Stomach (tissue), 9 donors: ENCODE measurements around the gene EMILIN3. TPM values are rescaled to one million over a fixed set of nuclear protein-coding genes. Genes with fewer than 3 reads are reported as not detected.

ENCODE experiments used
- DNase-seq, 2 donors: peaks; one replicate each; pipeline versions ENCODE4 v3.0.0 to v3.0.0-alpha.2; 2013 to 2019
- H3K27ac ChIP-seq, 5 donors: fragments of 200-600 bp in 4 of 5; sonication (generic) in 4 of 5; one replicate each; pipeline ENCODE4 v1.5.1; 2013 to 2019; ENCODE audit warnings: mild to moderate bottlenecking in 1 of 5, moderate library complexity in 1 of 5
- H3K27me3 ChIP-seq, 3 donors: fragments of 200-600 bp; sonication (generic); one replicate each; pipeline ENCODE4 v1.5.1; 2017 to 2019; ENCODE audit warnings: mixed run types in 1 of 3
- H3K36me3 ChIP-seq, 4 donors: fragments of 200-600 bp; sonication (generic); 1 replicate in 3 of 4; 2 replicates in 1 of 4; pipeline ENCODE4 v1.5.1; 2016 to 2019
- H3K4me1 ChIP-seq, 4 donors: fragments of 200-600 bp; sonication (generic); one replicate each; pipeline ENCODE4 v1.5.1; 2016 to 2019
- H3K4me3 ChIP-seq, 4 donors: fragments of 200-600 bp; sonication (generic) in 3 of 4; one replicate each; pipeline ENCODE4 v1.5.1; 2016 to 2019; ENCODE audit warnings: mild to moderate bottlenecking in 1 of 4
- H3K9me3 ChIP-seq, 4 donors: fragments of 200-600 bp; sonication (generic); one replicate each; pipeline ENCODE4 v1.5.1; 2016 to 2019
- EP300 ChIP-seq: sonication (generic); formaldehyde crosslinking; IDR thresholded peaks from one replicate; pipeline ENCODE4 v1.6.1; 2017; ENCODE audit warnings: antibody characterized with exemption
- POLR2A ChIP-seq, 4 donors: fragments of 450-650 bp; IDR thresholded peaks; one replicate each; pipeline ENCODE4 v1.6.1; 2016; ENCODE audit warnings: antibody characterized with exemption in 4 of 4, control low read depth in 2 of 4, mild to moderate bottlenecking in 1 of 4, moderate library complexity in 1 of 4
- POLR2AphosphoS5 ChIP-seq, 3 donors: sonication (generic); formaldehyde crosslinking; IDR thresholded peaks; one replicate each; pipeline ENCODE4 v1.6.1; 2016; ENCODE audit warnings: antibody characterized with exemption in 3 of 3
- WGBS, 5 donors: extraction: QIAGEN DNeasy Blood & Tissue Kit in 3 of 5; methylation state at CpG; one replicate each; pipeline versions ENCODE4 v1.1.5 to v1.1.7; 2013 to 2018; 5-methylcytosine and 5-hydroxymethylcytosine counted together
- intact Hi-C: fragments of 100-400 bp; cut with DNase I; formaldehyde crosslinking; loops from one replicate; pipeline ENCODE4 v1.15.1; 2023; ENCODE audit warnings: low total_unique reads
- polyA plus RNA-seq, 3 donors: library from polyadenylated mRNA; stranded (reverse); fragments of 200-250 nt; gene quantifications; one replicate each; pipeline ENCODE4 v1.2.3, GENCODE V29; 2013
- total RNA-seq, 5 donors: library from RNA; depleted of rRNA; stranded (reverse); fragments of >200 nt; gene quantifications; one replicate each; pipeline versions ENCODE4 v1.1.0 to v1.2.3, GENCODE V29; 2014 to 2016
- TF ChIP-seq, protein P1 (sequence below), 7 experiments: fragments of 450-650 bp in 4 of 7; fragments of 200-600 bp in 3 of 7; sonication (generic) in 3 of 7; IDR thresholded peaks; one replicate each; pipeline ENCODE4 v1.5.1; 2016 to 2019; ENCODE audit warnings: antibody characterized with exemption in 7 of 7, control low read depth in 2 of 7, mild to moderate bottlenecking in 1 of 7
- donor health status: healthy with polysubstance abuse.
- donor health status: Bipolar disorder and iron deficiency.
- donor health status: healthy.

The EMILIN3 gene
- total and polyA plus RNA-seq, 8 donors, result 0.37 to 4.0 (median 2.6) TPM; not detected in 1

DNA sequence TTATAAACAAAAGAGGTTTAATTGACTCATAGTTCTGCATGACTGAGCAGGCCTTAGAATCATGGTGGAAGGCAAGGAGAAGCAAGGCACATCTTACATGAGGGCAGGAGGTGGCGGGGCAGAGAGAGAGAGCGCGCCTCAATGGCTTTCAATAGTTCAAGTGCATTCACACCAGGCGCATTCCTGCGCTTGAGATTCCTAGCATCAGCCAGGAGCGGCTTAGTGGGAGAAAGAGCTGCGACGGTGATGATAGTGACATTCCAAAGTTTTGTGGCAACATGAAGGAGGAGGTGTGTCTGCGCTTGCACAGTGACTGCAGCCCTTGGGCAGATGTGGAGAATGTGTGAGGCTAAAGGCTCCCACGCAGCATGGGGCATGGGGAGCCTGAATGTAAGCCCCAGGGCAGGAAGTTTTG, 25.0 kb upstream of the EMILIN3 start:
- Histone ChIP-seq H3K27me3 (no peaks in the 10 kb centered on the region), H3K27ac (no peak overlapping the region), H3K4me1 (peaks cover 8 to 44% (median 25%) of the 10 kb centered on the region in 4 donors), H3K4me3 (no peak overlapping the region), H3K36me3 (no peaks in the 10 kb centered on the region), H3K9me3 (no peaks in the 10 kb centered on the region)
- intact Hi-C loops, result no loop called here
- no peak for DNase-seq
- TF ChIP-seq, protein P1, sequence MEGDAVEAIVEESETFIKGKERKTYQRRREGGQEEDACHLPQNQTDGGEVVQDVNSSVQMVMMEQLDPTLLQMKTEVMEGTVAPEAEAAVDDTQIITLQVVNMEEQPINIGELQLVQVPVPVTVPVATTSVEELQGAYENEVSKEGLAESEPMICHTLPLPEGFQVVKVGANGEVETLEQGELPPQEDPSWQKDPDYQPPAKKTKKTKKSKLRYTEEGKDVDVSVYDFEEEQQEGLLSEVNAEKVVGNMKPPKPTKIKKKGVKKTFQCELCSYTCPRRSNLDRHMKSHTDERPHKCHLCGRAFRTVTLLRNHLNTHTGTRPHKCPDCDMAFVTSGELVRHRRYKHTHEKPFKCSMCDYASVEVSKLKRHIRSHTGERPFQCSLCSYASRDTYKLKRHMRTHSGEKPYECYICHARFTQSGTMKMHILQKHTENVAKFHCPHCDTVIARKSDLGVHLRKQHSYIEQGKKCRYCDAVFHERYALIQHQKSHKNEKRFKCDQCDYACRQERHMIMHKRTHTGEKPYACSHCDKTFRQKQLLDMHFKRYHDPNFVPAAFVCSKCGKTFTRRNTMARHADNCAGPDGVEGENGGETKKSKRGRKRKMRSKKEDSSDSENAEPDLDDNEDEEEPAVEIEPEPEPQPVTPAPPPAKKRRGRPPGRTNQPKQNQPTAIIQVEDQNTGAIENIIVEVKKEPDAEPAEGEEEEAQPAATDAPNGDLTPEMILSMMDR (IDR thresholded peaks at IDR 0.05), result no peak
- TF ChIP-seq EP300 (no peak), POLR2AphosphoS5 (IDR thresholded peaks at IDR 0.05) (no peak), POLR2A (IDR thresholded peaks at IDR 0.05) (no peak)
- 86 to 91% (median 87%) methylated on average over 10 of the region's 10 CpGs for WGBS, 5 donors

DNA sequence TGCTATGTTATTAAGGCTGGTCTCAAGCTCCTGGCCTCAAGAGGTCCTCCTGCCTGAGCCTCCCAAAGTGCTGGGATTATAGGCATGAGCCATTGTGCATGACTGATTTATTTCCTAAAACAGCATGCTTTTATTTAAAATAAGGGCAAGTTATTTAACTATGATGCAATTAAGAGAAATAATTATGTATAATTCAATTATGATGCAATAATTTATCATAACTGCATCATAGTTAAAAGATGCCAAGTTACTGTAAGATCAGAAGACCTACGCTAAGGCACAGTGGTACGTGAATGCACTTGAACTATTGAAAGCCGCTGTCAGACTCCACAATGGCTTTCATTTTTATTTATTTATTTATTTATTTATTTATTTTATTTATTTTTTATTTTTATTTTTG, 24.3 kb upstream of the EMILIN3 start:
- H3K27me3 ChIP-seq, result no peaks in the 10 kb centered on the region
- DNase-seq, result no peak
- H3K9me3 ChIP-seq, result no peaks in the 10 kb centered on the region
- H3K27ac ChIP-seq, result no peak overlapping the region
- H3K36me3 ChIP-seq, result no peaks in the 10 kb centered on the region
- peaks cover 3 to 38% (median 21%) of the 10 kb centered on the region in 4 donors for H3K4me1 ChIP-seq
- TF ChIP-seq, protein P1 (IDR thresholded peaks at IDR 0.05), result no peak
- TF ChIP-seq EP300 (no peak), POLR2A (IDR thresholded peaks at IDR 0.05) (no peak), POLR2AphosphoS5 (IDR thresholded peaks at IDR 0.05) (no peak)
- no peak overlapping the region for H3K4me3 ChIP-seq
- intact Hi-C loops, result no loop called here
- WGBS, 5 donors, result 95 to 99% (median 98%) methylated on average over 3 of the region's 3 CpGs

DNA sequence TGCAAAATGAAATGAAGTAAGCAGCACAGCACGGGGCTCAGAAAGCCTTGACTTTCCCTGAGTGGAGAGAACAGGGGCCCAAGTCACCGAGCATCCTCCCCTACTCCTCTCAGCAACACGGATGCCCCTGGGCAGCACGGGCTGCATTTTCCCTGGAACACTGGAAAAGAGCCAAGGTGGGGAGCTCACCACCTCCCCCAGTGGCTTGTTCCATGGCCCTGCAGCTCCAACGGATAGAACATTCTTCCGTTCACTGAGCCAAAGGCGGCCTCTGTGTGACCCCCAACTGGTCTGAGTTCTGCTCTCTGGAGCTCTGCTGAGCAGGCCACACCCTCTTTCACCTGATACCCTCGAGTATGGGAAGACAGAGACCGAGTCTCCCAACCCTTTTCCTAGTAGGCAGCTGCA, 20.8 kb upstream of the EMILIN3 start:
- intact Hi-C loops, result no loop called here
- 38 to 44% (median 41%) methylated on average over 6 to 9 of the region's 9 CpGs for WGBS, 5 donors
- no peaks in the 10 kb centered on the region for H3K9me3 ChIP-seq
- H3K4me3 ChIP-seq, result no peak overlapping the region
- DNase-seq, result peak in 1 of 2 donors; percentile 58
- H3K27ac ChIP-seq, result no peak overlapping the region
- peaks cover 0 to 4% (median 0%) of the 10 kb centered on the region in 3 donors for H3K27me3 ChIP-seq
- TF ChIP-seq, protein P1 (IDR thresholded peaks at IDR 0.05), result no peak
- TF ChIP-seq POLR2AphosphoS5 (IDR thresholded peaks at IDR 0.05) (no peak), EP300 (no peak), POLR2A (IDR thresholded peaks at IDR 0.05) (no peak)
- peaks cover 0 to 13% (median 2%) of the 10 kb centered on the region in 4 donors for H3K4me1 ChIP-seq
- H3K36me3 ChIP-seq, result no peaks in the 10 kb centered on the region

DNA sequence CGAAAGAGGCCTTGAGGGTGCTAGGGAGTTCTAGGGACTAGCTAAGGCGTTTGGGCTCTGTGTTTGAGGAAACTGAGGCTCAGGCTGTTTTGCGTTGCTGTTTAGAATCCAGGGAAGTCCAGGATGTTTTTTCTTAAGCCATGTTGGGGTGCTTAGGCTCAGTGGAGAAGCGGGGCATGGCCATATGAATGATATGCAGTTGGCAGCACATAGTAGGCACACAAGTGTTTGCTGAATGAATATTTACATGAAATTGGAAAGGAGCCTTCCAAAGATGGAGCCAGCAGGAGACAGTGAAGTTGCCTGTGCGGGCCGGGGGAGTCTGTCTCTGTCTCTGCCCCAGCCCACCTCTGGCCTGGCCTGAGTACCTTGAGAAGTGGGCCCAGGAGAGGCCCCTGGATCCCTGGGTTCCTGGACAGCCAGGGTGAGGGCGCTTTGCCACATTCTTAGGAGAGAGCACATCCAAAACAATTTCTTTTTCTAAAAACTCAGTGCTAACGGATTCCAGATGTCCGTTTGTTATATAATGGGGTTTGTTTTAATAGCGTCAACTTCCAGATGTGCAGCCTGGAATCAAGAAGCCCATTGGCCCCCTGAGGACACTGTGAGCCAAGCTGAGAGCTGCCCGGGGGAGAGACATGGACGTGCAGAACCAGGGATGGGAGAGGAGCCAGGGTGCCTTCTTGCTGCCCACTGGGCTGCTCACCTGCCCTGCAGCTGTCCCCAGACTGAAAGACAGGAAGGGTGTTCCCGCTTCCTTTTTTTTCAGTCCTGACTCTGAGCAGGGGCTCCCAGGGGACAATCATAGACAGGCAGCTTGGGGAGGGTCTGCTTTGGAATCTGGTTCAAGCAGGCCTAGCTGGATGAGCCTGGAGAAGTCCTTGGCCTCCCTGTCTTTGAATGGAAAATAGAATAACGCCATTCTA, 20.1 kb upstream of the EMILIN3 start:
- Histone ChIP-seq H3K27me3 (peaks cover 0 to 4% (median 0%) of the 10 kb centered on the region in 3 donors), H3K4me3 (no peak overlapping the region), H3K4me1 (peaks cover 0 to 13% (median 0%) of the 10 kb centered on the region in 4 donors), H3K9me3 (no peaks in the 10 kb centered on the region), H3K36me3 (no peaks in the 10 kb centered on the region), H3K27ac (no peak overlapping the region)
- TF ChIP-seq, protein P1 (IDR thresholded peaks at IDR 0.05), result no peak
- no peak for TF ChIP-seq POLR2AphosphoS5 (IDR thresholded peaks at IDR 0.05)
- 74 to 79% (median 75%) methylated on average over 14 of the region's 14 CpGs for WGBS, 5 donors
- intact Hi-C loops, result no loop called here
- DNase-seq, result peak in 1 of 2 donors; percentile 80
